RPMI8226 (cell line): Measurements from ENCODE around the gene MAPKBP1.
"Not testable (repeated sequence)": the region's sequence is repeated elsewhere in the genome, so short reads cannot be mapped to it uniquely, and the experiment has no call there.

Experiments used
- DNase-seq: peaks from one replicate; pipeline ENCODE4 v3.0.0-alpha.2; 2015

Gene MAPKBP1, protein sequence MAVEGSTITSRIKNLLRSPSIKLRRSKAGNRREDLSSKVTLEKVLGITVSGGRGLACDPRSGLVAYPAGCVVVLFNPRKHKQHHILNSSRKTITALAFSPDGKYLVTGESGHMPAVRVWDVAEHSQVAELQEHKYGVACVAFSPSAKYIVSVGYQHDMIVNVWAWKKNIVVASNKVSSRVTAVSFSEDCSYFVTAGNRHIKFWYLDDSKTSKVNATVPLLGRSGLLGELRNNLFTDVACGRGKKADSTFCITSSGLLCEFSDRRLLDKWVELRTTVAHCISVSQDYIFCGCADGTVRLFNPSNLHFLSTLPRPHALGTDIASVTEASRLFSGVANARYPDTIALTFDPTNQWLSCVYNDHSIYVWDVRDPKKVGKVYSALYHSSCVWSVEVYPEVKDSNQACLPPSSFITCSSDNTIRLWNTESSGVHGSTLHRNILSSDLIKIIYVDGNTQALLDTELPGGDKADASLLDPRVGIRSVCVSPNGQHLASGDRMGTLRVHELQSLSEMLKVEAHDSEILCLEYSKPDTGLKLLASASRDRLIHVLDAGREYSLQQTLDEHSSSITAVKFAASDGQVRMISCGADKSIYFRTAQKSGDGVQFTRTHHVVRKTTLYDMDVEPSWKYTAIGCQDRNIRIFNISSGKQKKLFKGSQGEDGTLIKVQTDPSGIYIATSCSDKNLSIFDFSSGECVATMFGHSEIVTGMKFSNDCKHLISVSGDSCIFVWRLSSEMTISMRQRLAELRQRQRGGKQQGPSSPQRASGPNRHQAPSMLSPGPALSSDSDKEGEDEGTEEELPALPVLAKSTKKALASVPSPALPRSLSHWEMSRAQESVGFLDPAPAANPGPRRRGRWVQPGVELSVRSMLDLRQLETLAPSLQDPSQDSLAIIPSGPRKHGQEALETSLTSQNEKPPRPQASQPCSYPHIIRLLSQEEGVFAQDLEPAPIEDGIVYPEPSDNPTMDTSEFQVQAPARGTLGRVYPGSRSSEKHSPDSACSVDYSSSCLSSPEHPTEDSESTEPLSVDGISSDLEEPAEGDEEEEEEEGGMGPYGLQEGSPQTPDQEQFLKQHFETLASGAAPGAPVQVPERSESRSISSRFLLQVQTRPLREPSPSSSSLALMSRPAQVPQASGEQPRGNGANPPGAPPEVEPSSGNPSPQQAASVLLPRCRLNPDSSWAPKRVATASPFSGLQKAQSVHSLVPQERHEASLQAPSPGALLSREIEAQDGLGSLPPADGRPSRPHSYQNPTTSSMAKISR (N-terminal part only)

DNA sequence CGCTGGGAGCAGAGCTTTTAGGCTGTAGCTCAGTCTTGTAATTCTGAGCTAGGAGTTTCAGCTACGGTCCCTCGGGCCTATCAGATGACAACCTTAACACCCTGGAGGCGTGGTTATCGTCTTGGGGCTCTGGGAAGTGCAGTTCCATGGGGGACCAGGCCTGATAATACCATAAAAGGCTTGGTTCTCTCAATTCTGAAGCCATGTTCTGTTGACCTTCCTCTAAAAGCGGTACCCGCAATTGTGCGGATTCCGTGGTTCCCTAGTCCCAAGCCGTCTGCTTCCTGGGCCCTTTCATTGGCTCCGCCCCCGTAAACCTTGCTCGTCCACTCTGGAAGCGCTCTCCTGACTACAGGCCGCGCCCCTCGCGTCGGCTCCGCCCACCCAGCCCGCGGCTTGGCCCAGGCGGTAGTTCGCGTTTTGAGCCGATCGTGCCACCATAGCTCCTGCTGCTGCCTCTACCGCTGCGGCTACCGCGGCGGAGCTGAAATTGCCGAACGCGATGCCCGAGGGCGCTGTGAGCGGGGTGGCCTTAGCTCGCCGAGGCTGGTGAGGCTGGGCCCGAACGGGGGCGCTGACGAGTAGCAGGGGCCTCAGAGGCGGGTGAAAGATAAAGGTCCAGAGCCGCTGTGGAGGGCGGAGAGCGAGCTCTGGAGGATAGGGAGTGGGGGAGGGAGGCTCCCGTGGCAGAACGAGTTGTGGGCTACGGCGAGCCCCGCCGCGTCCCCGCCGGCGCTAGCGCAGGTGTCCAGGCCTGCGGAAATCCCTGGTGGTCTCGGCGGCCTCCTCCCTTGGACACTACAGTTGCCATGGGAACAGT, at the start of gene MAPKBP1:
Gene MAPKBP1 (plus strand): TSS at position 423 of the 820 bp plus-strand sequence. CDS start 792 bp downstream, outside the sequence.
- peak; percentile 96 for DNase-seq

DNA sequence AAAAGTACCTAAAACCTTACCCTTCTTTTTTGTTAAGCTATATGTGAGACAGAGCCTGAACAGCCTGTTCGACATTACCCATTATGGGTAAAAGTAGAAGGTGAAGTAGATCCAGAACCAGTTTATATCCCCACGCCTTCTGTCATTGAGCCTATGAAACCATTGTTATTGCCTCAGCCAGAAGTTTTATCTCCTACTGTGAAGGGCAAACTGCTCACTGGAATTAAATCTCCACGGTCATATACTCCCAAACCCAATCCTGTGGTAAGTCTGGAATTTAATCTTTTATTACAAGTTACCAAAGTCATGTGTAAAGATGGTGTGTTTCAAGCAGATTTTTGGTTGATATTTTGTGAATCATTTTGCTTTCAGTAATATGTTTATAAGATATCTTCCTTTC, 47.1 kb upstream of the MAPKBP1 start:
- no peak for DNase-seq

DNA sequence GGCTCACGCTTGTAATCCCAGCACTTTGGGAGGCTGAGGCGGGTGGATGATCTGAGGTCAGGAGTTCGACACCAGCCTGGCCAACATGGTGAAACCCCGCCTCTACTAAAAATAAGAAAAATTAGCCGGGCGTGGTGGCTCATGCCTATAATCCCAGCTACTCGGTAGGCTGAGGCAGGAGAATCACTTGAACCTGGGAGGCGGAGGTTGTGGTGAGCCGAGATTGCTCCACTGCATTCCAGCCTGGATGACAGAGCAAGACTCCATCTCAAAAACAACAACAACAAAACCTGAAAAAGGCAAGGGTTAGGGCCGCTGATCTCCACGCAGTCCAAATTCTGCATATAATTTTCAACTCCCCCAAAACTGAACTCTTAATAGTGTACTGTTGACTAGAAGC, 46.2 kb upstream of the MAPKBP1 start:
- not testable (repeated sequence) for DNase-seq

DNA sequence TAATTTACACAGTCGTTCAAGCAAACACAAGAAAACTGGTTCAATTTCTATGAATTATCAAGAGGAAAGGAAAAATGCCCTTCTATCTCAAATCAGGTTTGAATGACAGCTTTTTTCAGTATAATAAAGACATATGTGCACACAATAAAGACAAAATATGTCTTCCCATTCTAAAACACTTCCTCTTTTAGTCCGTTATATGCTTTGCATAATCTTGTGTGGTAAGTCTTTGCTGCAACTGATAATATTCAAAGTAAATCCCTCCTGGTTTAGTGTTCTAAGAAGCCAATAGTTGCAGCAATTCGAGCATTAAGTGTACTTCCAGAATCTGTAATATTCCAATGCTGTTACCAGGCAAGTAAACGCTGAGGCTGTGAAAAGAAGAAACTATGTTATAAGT, 43.7 kb upstream of the MAPKBP1 start:
- no peak for DNase-seq

DNA sequence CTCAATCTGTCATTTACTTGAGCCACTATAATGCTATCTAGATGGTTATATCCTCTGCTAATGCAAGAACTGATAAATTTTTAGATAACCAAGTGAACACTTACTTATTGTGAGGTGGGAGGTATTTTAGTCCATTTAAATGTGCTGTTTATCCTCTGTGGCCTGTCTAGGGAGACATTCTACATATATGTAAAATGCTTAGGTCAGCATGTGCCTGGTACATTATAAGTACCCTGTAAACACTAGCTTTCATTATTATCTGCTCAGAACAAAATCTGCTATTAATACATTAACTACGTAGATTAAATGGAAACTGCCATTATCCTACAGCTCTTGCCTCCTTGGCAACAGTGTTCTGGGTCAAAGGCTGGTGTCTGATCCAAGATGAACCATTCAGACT, 41.8 kb upstream of the MAPKBP1 start:
- DNase-seq: no peak

DNA sequence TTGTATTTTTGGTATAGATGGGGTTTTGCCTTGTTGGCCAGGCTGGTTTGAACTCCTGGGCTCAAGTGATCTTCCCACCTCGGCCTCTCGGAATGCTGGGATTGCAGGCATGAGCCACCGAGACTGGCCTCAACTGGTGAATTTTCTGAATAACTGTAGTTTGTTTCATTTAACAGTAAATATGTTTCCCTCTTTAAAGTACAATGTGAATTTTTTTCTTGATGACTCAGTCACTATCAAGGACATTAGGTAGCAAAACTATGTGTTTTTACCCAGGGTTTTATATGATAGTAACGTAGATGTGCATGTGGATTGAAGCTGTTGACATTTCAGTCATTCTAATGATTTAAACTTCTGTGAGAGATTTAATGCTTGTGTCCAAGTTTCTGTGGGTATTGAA, 40.2 kb upstream of the MAPKBP1 start:
- DNase-seq: no peak

DNA sequence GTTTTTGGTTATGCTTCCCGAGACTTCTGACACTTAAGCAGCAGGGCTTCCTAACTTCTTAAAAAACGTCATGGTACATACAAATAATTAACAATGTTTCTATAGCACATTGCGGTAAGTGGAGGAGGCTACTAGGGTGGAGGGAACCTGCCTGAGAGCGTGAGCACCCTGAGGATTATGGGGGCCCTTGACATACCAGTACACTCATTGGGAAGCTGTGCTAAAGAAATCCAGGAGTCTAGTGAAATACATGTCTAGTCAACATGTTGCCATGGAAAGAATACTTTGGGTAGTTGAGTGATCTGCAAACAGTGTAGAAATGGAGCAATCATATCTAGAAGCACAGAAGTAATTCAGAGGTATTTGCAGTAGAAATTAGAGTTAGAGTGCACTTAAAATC, 39.2 kb upstream of the MAPKBP1 start:
- DNase-seq: no peak

DNA sequence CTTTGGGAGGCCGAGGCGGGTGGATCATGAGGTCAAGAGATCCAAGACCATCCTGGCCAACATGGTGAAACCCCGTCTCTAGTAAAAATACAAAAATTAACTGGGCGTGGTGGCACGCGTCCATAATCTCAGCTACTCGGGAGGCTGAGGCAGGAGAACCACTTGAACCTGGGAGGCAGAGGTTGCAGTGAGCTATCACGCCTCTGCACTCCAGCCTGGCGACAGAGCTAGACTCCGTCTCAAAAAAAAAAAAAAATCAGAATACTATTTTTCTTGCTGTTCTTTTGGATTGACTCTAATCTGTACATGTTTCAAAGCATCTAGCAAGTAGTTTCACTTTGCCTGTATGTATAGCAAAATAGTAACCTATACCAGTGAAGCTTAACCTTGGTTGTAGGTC, 38.8 kb upstream of the MAPKBP1 start:
- DNase-seq: not testable (repeated sequence)

DNA sequence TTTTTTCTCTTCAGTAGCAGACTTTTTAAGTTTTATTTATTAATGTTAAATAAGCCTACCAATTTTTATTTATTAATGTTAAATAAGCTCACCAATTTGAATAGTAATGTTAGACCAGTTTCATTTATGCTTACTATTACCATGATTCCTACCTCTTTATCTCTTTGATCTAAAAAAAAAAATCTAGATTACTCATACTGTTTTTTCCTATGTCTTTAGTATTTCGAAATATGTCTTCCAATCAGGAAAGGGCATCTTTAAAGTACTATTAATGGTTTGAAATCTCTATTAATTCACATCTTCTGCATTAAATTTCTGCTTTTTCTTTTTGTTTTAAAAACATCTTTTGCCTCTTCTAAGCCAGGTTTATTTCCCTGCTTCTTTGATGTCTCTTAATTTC, 27.5 kb upstream of the MAPKBP1 start:
- DNase-seq: no peak

DNA sequence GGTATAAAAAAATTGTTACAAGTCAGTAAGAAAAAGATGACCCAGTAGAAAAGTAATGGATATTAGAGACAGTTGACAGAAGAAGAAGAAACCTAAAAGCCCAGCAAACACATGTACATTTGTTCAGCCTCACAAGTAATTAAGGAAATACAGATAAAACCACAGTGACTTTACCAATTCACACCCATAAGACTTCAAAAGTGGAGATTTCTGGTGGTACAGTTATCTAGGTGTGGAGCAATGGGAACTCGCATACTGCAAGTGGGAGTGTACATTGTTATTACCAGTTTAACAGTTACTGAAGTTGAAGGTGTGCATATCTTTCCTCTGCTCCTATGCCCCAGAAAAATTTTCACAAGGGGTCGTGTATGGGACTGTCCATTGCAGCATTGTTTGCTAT, 18.1 kb upstream of the MAPKBP1 start:
- no peak for DNase-seq

DNA sequence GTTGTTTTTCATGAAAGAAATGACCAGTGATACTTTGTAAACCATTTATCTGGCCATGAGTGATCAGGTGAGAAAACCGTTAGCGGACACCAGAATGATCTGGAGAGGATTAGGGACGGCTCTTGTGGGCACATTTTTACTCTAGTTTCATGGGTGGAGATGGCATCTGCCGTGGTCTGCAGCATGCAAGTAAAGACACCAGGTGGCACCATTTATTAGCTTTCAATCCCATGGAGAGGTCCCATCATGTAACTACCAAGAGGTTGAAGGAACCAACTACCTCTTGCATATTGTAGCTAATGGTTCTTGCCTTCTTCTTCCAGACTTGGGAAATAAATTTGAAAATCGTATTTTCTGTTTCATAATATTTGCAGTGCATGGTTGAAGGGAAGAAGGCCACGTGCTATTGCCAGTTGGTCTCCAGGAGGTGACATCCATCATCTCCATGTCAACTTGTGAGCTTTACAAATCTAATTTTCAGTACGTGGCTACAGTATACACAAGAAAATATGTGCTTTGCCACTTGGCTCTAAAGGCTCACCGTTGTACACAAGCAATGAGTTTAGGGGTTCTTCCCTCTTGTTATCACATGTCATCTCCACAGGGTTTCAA, 1.5 kb upstream of the MAPKBP1 start:
- DNase-seq: peak; percentile 60

DNA sequence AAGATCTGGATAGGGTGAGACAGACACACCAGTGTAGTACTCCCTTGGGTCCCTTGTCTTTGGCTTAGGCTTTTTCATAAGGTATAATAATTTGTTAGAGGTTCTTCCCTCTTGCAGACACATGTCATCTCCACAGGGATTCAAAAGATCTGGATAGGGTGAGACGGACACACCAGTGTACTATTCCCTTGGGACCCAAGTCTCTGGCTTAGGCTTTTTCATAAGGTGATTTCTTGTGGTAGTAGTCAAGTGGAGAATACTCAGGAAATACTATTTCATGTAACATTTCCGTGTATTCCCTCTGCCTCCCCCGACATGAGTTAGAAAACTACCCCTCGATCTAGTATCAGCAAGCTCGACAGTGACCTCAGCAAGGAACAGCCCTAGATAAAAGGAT, 954 bp upstream of the MAPKBP1 start:
- no peak for DNase-seq

DNA sequence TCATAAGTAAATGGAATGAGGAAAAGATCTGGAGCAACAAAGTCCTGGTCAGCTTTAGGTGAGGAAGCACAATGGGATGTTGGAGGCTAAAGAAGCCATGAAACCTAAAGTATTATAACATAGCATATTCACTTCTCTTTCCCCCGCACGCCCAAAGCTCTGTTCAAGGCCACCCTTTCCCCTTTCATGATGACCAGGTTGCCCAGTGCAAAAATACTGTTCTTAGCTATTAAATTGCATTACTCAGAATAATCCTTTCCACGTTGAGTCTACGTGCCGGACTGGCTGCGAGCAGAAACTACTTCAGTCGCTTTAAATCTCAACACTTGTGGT, 589 bp upstream of the MAPKBP1 start:
- DNase-seq: no peak

DNA sequence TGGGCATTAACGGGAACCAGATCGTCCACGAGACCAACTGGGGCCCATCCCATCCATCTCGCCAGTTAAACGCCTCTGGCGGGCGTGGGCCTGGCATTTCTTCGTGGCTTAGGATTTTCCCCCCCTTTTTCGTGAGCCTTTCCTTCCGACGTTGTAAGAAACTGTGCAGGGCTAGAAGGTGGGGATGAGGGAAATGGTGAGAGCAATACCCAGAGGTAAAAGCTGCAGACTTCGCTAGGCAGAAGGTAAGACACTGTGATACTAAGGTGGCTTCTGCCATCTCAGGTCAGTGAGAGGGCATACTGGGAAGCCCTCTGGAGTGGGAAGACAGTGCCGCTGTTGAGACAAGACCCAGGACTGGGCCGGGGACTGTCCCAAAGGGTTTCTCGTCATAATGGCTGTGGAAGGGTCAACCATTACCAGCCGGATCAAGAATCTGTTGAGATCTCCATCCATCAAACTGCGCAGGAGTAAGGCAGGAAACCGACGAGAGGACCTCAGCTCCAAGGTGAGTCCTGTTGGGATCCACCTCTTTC, 666 bp downstream of the MAPKBP1 start:
- no peak for DNase-seq

DNA sequence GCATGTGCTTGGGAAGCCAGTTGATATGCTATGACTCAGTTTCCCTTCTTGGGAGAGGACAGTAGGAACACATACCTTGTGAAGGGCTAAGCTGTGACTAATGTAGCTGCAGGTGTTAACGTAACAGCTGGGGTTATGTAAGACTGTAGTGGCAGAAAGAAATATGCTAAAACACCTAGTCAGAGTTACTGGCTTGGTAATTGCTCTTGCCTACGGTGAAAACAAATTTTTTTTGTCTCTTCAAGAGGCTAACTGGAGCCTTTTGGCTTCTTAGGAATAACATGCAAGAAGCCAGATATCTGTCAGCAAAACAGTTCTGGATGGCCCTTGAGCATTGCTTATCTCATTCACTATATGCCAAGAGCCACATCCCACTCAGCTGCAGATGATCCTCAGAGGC, 1.4 kb downstream of the MAPKBP1 start:
- DNase-seq: no peak

DNA sequence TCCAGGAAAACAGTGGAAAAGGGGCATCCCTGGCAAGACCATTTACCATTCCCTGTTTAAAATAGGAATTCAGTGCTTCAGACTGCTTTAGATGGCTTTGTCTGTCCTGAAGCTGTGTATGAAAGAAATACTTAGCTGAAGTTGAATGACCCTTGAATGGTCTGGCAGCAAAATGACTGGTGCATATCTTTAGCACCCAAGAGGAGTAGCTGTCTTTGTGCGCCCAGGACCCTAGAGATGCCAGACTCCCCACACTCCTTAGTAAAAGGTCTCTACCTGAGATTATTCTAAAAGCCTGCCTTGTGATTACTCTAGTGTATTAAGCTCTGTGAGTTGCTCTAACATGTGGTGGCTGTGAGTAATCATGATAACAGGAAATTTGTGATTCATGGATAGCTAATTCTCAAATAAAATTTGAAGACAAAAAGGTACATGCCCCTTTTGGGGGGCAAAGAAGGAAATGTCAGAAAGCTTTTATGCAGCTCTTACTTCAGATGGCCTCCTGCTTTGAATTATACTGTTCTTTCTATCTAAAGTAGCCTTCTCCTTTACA, 3.2 kb downstream of the MAPKBP1 start:
- no peak for DNase-seq

DNA sequence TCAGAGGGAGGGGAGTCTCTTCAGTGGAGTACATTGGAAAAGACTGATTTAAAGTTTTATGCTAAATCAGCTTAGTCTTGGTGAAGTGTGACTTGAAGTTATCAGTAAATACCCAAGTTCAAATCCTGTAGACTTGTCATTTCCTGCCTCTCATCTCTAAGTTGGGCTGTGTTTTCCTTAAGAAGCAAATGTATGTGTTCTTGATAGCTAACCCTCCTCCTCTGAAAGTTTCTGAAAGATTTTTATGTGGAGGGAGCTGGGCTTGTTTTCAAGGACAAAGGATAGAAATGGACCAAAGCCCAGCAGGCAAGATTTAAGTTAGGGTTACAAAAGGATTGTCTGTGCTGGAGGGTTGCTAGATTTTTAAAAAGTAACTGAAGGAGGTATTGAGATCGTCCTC, 4.2 kb downstream of the MAPKBP1 start:
- DNase-seq: no peak

DNA sequence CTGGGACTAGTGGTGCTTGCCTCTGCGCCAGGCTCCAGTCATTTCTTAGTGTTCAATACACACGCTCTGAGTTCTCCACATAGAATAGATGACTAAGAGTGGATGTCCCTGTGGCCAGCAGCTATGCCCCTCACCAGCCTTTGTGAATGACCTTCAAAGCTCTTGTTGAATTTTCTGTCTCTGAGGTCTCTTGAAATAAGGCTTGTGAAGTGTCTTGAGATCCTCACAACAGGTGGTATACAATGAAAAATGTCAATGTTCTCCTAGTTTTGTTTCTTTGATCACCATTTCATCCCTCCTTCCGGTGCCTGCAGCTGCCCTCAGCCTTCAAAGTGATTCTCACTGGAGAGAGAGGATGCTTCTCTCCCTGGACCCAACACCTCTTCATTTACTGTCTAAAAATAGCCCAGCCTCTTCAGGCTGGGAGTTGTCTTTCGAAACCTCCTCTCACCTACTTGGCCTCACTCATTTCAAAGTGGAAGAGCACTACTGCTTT, 5.4 kb downstream of the MAPKBP1 start:
- no peak for DNase-seq

DNA sequence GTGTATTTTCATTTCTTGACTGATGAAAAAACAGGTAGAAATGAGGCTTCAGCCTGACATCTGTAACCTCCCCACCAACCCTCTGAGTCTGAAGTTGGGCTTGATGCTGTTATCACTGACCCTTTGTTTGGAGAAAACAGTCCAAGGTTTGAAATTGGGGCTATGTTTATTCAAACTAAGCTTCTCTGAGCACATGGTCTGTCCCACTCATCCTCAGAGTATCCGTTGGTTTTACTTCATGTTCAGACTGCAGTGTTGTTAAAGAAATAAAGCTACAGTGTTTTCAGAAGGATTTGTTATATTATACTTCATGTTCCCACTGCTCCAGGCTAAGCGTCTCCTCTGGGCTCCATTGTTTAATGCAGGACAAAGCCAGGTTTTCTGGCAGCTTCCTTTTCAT, 6.0 kb downstream of the MAPKBP1 start:
- no peak for DNase-seq

DNA sequence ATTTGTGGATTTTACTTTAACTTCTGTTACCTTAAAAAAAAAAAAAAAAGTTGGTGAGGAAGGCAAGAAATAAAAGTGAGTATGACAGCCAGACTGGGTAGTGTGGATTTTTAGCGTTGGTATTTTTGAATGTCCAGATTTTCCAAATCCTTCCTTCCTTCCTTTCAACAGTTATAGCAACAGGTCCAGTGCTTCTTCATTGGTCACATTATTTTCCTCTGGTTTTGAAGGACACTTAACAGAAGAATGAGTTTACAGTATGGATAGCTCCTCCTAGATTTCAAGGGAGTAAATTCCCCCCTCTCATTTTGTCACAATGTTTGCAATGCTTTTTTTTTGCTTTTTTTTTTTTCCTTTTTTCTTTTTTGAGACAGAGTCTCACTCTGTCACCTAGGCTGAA, 6.4 kb downstream of the MAPKBP1 start:
- DNase-seq: no peak
